ENCODE measurements around the gene PTPRT.

- TF ChIP-seq POLR2A (IDR thresholded peaks at IDR 0.05; ENCODE audit: low read depth, low read length): no peak
- TF ChIP-seq POLR2AphosphoS5 (IDR thresholded peaks at IDR 0.05; ENCODE audit: low read depth, low read length): no peak
- TF ChIP-seq TAF1 (IDR thresholded peaks at IDR 0.05; ENCODE audit: borderline replicate concordance, low read depth, low read length): no peak
Observed at GRCh38 chr20:43205699-43206098, 16.0 kb upstream of the PTPRT start.

Data from GM12892 (cell line).